Neural progenitor cell (in vitro differentiated cells): ENCODE data around the gene CSF3R.

ENCODE experiments used
- EZH2 ChIP-seq: fragments of 200-600 bp; sonication (generic); IDR thresholded peaks from 2 replicates; pipeline ENCODE4 v1.6.1; 2017; ENCODE audit warnings: antibody characterized with exemption, mild to moderate bottlenecking, moderate library complexity
- EZH2phosphoT487 ChIP-seq: fragments of 200-600 bp; sonication (generic); IDR thresholded peaks from 2 replicates; pipeline ENCODE4 v1.6.1; 2017; ENCODE audit warnings: antibody characterized with exemption
- TF ChIP-seq, protein P1 (sequence below): fragments of 200-600 bp; sonication (generic); IDR thresholded peaks from 2 replicates; pipeline ENCODE4 v1.5.1; 2017; ENCODE audit warnings: antibody characterized with exemption, mild to moderate bottlenecking

DNA sequence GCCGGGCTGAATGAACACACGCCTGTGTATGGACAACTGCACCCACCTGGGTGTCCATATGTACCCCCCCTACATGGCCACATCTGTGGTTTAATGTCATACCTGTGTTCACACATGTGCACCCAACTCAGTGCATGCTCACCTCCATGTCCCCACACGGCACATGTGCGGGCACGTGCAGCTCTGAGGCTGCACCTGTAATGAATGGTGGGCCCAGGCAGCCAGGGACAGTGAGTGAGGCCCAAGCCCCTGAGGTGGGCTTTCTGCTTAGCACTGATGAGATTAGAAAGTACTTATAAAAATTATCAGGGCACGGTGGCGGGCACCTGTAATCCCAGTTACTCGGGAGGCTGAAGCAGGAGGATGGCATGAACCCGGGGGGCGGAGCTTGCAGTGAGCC, 42.5 kb upstream of the CSF3R start:
- TF ChIP-seq, protein P1, sequence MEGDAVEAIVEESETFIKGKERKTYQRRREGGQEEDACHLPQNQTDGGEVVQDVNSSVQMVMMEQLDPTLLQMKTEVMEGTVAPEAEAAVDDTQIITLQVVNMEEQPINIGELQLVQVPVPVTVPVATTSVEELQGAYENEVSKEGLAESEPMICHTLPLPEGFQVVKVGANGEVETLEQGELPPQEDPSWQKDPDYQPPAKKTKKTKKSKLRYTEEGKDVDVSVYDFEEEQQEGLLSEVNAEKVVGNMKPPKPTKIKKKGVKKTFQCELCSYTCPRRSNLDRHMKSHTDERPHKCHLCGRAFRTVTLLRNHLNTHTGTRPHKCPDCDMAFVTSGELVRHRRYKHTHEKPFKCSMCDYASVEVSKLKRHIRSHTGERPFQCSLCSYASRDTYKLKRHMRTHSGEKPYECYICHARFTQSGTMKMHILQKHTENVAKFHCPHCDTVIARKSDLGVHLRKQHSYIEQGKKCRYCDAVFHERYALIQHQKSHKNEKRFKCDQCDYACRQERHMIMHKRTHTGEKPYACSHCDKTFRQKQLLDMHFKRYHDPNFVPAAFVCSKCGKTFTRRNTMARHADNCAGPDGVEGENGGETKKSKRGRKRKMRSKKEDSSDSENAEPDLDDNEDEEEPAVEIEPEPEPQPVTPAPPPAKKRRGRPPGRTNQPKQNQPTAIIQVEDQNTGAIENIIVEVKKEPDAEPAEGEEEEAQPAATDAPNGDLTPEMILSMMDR, result no peak
- TF ChIP-seq EZH2 (no peak), EZH2phosphoT487 (no peak)
